LNCAP (cell line): ENCODE data around the gene ASTN2.

Experiments
- CTCF ChIP-seq: fragments of 450-650 bp; IDR thresholded peaks from 2 replicates; pipeline ENCODE4 v1.5.1; 2017; ENCODE audit warnings: mild to moderate bottlenecking

ASTN2 gene

GRCh38 chr9:117403848-117404247 lies 11.0 kb downstream of the ASTN2 start:
- no peak for TF ChIP-seq CTCF

- TF ChIP-seq CTCF, result no peak
Observed at GRCh38 chr9:117403403-117403811, 11.4 kb downstream of the ASTN2 start.

GRCh38 chr9:117400171-117400570 lies 14.7 kb downstream of the ASTN2 start:
- no peak for TF ChIP-seq CTCF

- no peak for TF ChIP-seq CTCF
Observed at GRCh38 chr9:117395151-117395650, 19.7 kb downstream of the ASTN2 start.

- TF ChIP-seq CTCF, result no peak
Observed at GRCh38 chr9:117394655-117395054, 20.2 kb downstream of the ASTN2 start.

- TF ChIP-seq CTCF, result no peak
Observed at GRCh38 chr9:117392992-117393391, 21.9 kb downstream of the ASTN2 start.

- TF ChIP-seq CTCF, result no peak
Observed at GRCh38 chr9:117387422-117387821, 27.4 kb downstream of the ASTN2 start.

- TF ChIP-seq CTCF, result no peak
Observed at GRCh38 chr9:117379341-117379740, 35.5 kb downstream of the ASTN2 start.
